ENCODE results near the gene PPFIBP2.
A peak's percentile ranks its signal among the peaks of the same experiment; 100 is the strongest.

The PPFIBP2 gene

GRCh38 chr11:7495882-7496551 lies 17.8 kb upstream of the PPFIBP2 start:
- Histone ChIP-seq H3K27me3 (ENCODE audit: control insufficient read depth in 1 of 2, insufficient read depth in 2 of 2, low read length in 2 of 2) (no peaks in the 10 kb centered on the region), H3K9ac (ENCODE audit: low read depth in 1 of 2, low read length in 2 of 2) (no peak overlapping the region), H3K9me3 (ENCODE audit: control insufficient read depth in 1 of 2, low read length in 2 of 2) (no peaks in the 10 kb centered on the region), H3K27ac (ENCODE audit: low read depth, low read length) (no peak overlapping the region), H3K4me3 (ENCODE audit: low read depth in 1 of 2, low read length in 2 of 2) (no peak overlapping the region), H3K4me1 (ENCODE audit: control insufficient read depth in 1 of 2, insufficient read depth in 2 of 2, low read length in 2 of 2) (peaks cover 17 to 19% of the 10 kb centered on the region in 2 donors), H3K36me3 (ENCODE audit: control insufficient read depth in 1 of 2, insufficient read depth in 2 of 2, low read length in 2 of 2) (no peaks in the 10 kb centered on the region)

DNA sequence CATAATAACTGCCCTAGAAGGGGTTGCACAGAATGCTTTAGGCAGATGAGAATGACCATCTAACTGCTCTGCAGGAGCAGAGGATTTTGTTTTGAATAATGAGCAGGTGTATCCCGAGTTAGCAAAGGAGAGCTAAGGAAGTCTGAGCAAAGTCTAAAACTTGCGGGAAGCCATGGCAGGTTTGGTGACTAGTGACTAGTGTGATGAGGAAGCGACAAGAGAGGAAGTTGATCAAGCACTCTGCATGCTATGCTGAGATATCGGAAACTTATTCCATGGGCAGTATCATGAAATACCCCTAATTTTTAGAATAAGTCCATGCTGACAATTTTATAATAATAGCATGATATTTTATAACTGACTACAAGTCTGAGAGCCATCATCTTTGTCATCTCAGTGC lies 15.6 kb upstream of the PPFIBP2 start:
- Histone ChIP-seq H3K27me3 (ENCODE audit: control insufficient read depth in 1 of 2, insufficient read depth in 2 of 2, low read length in 2 of 2) (no peaks in the 10 kb centered on the region), H3K27ac (ENCODE audit: low read depth, low read length) (no peak overlapping the region), H3K9me3 (ENCODE audit: control insufficient read depth in 1 of 2, low read length in 2 of 2) (no peaks in the 10 kb centered on the region), H3K4me3 (ENCODE audit: low read depth in 1 of 2, low read length in 2 of 2) (no peak overlapping the region), H3K36me3 (ENCODE audit: control insufficient read depth in 1 of 2, insufficient read depth in 2 of 2, low read length in 2 of 2) (no peaks in the 10 kb centered on the region), H3K4me1 (ENCODE audit: control insufficient read depth in 1 of 2, insufficient read depth in 2 of 2, low read length in 2 of 2) (peaks cover 17 to 19% of the 10 kb centered on the region in 2 donors), H3K9ac (ENCODE audit: low read depth in 1 of 2, low read length in 2 of 2) (no peak overlapping the region)

DNA sequence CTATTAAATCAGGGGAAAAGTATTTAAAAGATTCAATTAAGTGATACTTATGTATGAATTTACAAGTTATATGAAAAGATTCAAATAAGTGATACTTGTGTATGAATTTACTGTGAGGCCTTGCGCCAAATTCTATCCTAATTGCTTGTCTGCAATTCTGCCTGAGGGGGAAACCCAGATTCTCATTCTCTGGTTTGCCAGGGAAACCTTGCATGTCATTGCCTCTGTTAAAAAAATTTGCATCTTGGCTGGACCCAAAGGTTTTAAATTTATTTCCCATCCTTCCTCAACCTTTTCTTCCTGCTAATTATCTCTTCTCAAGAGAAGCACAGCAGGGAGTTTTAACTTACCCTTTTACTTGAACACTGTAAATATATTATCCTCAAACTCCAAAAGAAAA lies 14.7 kb upstream of the PPFIBP2 start:
- Histone ChIP-seq H3K9me3 (ENCODE audit: control insufficient read depth in 1 of 2, low read length in 2 of 2) (no peaks in the 10 kb centered on the region), H3K27ac (ENCODE audit: low read depth, low read length) (no peak overlapping the region), H3K27me3 (ENCODE audit: control insufficient read depth in 1 of 2, insufficient read depth in 2 of 2, low read length in 2 of 2) (no peaks in the 10 kb centered on the region), H3K9ac (ENCODE audit: low read depth in 1 of 2, low read length in 2 of 2) (no peak overlapping the region), H3K36me3 (ENCODE audit: control insufficient read depth in 1 of 2, insufficient read depth in 2 of 2, low read length in 2 of 2) (no peaks in the 10 kb centered on the region), H3K4me1 (ENCODE audit: control insufficient read depth in 1 of 2, insufficient read depth in 2 of 2, low read length in 2 of 2) (peaks cover 12 to 17% of the 10 kb centered on the region in 2 donors), H3K4me3 (ENCODE audit: low read depth in 1 of 2, low read length in 2 of 2) (no peak overlapping the region)

- Histone ChIP-seq H3K9ac (ENCODE audit: low read depth in 1 of 2, low read length in 2 of 2) (no peak overlapping the region), H3K4me3 (ENCODE audit: low read depth in 1 of 2, low read length in 2 of 2) (no peak overlapping the region), H3K4me1 (ENCODE audit: control insufficient read depth in 1 of 2, insufficient read depth in 2 of 2, low read length in 2 of 2) (peaks cover 5 to 12% of the 10 kb centered on the region in 2 donors), H3K27ac (ENCODE audit: low read depth, low read length) (no peak overlapping the region), H3K9me3 (ENCODE audit: control insufficient read depth in 1 of 2, low read length in 2 of 2) (no peaks in the 10 kb centered on the region), H3K36me3 (ENCODE audit: control insufficient read depth in 1 of 2, insufficient read depth in 2 of 2, low read length in 2 of 2) (no peaks in the 10 kb centered on the region), H3K27me3 (ENCODE audit: control insufficient read depth in 1 of 2, insufficient read depth in 2 of 2, low read length in 2 of 2) (no peaks in the 10 kb centered on the region)
Measured at GRCh38 chr11:7500251-7500650, 13.5 kb upstream of the PPFIBP2 start.

DNA sequence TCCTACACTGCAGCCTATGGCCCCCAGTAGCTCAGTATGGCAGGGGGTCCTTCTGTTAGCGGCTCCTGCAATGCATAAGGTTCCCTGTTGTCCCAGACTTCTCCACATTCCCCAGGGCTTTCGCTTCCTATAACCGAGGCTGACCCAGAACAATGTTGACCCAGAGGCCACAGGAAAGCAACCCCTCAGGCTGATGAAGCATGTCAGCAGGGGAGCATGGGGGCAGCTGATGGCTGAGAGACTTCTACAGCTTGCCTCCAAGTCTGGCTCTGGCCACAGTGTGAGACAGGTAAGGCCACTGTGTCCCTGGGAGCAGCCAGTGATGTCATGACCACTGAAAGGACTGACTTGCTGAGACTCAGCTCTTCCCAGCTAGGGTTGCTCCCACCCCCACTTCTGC lies 12.5 kb upstream of the PPFIBP2 start:
- Histone ChIP-seq H3K27me3 (ENCODE audit: control insufficient read depth in 1 of 2, insufficient read depth in 2 of 2, low read length in 2 of 2) (no peaks in the 10 kb centered on the region), H3K27ac (ENCODE audit: low read depth, low read length) (no peak overlapping the region), H3K36me3 (ENCODE audit: control insufficient read depth in 1 of 2, insufficient read depth in 2 of 2, low read length in 2 of 2) (no peaks in the 10 kb centered on the region), H3K4me1 (ENCODE audit: control insufficient read depth in 1 of 2, insufficient read depth in 2 of 2, low read length in 2 of 2) (peaks cover 0 to 3% of the 10 kb centered on the region in 2 donors), H3K4me3 (ENCODE audit: low read depth in 1 of 2, low read length in 2 of 2) (no peak overlapping the region), H3K9ac (ENCODE audit: low read depth in 1 of 2, low read length in 2 of 2) (no peak overlapping the region), H3K9me3 (ENCODE audit: control insufficient read depth in 1 of 2, low read length in 2 of 2) (no peaks in the 10 kb centered on the region)

DNA sequence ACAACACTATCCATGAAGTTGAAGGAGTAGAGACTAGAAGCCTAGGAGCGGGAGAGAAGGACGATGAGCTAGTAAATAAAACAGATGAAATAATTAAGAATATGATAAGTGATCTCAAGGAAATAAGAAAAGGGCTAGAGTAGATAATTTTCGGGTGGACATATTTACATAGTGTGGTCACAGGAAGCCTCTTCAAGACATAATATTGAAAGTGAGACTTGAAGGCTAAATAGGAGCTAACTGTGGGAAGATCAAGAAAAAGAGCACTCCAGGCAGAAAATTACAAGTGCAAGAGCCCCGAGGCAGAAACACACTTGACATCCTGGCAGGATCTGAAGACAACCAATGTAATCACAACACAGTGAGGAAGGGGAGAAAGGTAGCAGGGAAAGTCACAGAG lies 11.9 kb upstream of the PPFIBP2 start:
- Histone ChIP-seq H3K9me3 (ENCODE audit: control insufficient read depth in 1 of 2, low read length in 2 of 2) (no peaks in the 10 kb centered on the region), H3K36me3 (ENCODE audit: control insufficient read depth in 1 of 2, insufficient read depth in 2 of 2, low read length in 2 of 2) (no peaks in the 10 kb centered on the region), H3K4me1 (ENCODE audit: control insufficient read depth in 1 of 2, insufficient read depth in 2 of 2, low read length in 2 of 2) (peaks cover 0 to 3% of the 10 kb centered on the region in 2 donors), H3K9ac (ENCODE audit: low read depth in 1 of 2, low read length in 2 of 2) (no peak overlapping the region), H3K27me3 (ENCODE audit: control insufficient read depth in 1 of 2, insufficient read depth in 2 of 2, low read length in 2 of 2) (no peaks in the 10 kb centered on the region), H3K4me3 (ENCODE audit: low read depth in 1 of 2, low read length in 2 of 2) (no peak overlapping the region), H3K27ac (ENCODE audit: low read depth, low read length) (no peak overlapping the region)

DNA sequence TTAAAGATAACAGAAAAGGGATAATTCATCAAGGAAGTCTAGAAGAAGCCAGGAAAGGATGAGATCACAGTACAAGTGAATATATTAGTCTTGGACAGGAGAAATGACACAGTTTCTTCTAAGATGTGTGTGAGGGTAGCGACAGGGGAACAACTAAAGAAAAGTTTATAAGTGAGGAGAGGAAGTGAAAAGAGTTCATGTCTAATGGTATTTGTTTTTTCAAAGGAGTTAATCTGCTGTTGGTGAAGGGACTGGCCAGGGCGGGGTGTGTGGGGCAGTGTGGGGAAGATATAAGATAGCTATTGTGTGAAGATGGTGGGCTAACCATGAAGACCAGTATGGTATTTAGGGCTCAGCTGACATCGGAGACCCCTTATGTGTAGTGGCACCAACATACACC lies 7.6 kb upstream of the PPFIBP2 start:
- no peak overlapping the region for H3K4me3 ChIP-seq (ENCODE audit: low read depth in 1 of 2, low read length in 2 of 2)

DNA sequence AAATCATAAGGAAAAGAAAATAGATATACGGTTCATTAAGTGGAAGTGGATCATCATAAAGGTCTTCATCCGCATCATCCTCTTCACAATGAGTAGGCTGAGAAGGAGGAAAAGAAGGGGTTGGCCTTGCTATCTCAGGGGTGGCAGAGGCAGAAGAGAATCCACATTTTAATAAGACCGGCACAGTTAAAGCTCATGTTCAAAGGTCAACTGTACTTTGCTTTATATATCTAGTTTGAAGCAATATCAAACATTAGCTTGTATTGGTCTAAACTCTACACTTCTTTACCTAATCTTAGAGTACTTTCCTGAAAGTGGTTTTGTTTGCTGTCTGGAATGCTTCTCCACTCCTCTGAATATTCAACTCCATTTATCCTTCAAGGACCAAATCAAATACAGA lies 5.7 kb upstream of the PPFIBP2 start:
- peaks cover 19 to 28% of the 10 kb centered on the region in 2 donors for H3K4me1 ChIP-seq (ENCODE audit: control insufficient read depth in 1 of 2, insufficient read depth in 2 of 2, low read length in 2 of 2)
- H3K9me3 ChIP-seq (ENCODE audit: control insufficient read depth in 1 of 2, low read length in 2 of 2) = no peaks in the 10 kb centered on the region

More for the DNA sequence above, 7.6 kb upstream of the PPFIBP2 start:
- Histone ChIP-seq H3K27me3 (ENCODE audit: control insufficient read depth in 1 of 2, insufficient read depth in 2 of 2, low read length in 2 of 2) (no peaks in the 10 kb centered on the region), H3K27ac (ENCODE audit: low read depth, low read length) (no peak overlapping the region), H3K9ac (ENCODE audit: low read depth in 1 of 2, low read length in 2 of 2) (no peak overlapping the region), H3K9me3 (ENCODE audit: control insufficient read depth in 1 of 2, low read length in 2 of 2) (no peaks in the 10 kb centered on the region), H3K4me1 (ENCODE audit: control insufficient read depth in 1 of 2, insufficient read depth in 2 of 2, low read length in 2 of 2) (peaks cover under 1 to 9% of the 10 kb centered on the region in 2 donors), H3K36me3 (ENCODE audit: control insufficient read depth in 1 of 2, insufficient read depth in 2 of 2, low read length in 2 of 2) (peaks cover 0 to 2% of the 10 kb centered on the region in 2 donors)

DNA sequence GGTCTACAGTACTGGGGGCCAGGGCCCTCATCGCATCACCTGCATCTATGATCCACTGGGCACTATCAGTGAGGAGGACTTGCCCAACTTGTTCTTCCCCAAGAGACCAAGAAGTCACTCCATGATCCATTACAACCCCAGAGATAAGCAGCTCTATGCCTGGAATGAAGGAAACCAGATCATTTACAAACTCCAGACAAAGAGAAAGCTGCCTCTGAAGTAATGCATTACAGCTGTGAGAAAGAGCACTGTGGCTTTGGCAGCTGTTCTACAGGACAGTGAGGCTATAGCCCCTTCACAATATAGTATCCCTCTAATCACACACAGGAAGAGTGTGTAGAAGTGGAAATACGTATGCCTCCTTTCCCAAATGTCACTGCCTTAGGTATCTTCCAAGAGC lies 3.8 kb upstream of the PPFIBP2 start:
- no peak overlapping the region for H3K27ac ChIP-seq (ENCODE audit: low read depth, low read length)

More for the DNA sequence above, 5.7 kb upstream of the PPFIBP2 start:
- Histone ChIP-seq H3K27me3 (ENCODE audit: control insufficient read depth in 1 of 2, insufficient read depth in 2 of 2, low read length in 2 of 2) (no peaks in the 10 kb centered on the region), H3K4me3 (ENCODE audit: low read depth in 1 of 2, low read length in 2 of 2) (no peak overlapping the region), H3K9ac (ENCODE audit: low read depth in 1 of 2, low read length in 2 of 2) (no peak overlapping the region), H3K36me3 (ENCODE audit: control insufficient read depth in 1 of 2, insufficient read depth in 2 of 2, low read length in 2 of 2) (peaks cover 0 to 2% of the 10 kb centered on the region in 2 donors), H3K27ac (ENCODE audit: low read depth, low read length) (no peak overlapping the region)

DNA sequence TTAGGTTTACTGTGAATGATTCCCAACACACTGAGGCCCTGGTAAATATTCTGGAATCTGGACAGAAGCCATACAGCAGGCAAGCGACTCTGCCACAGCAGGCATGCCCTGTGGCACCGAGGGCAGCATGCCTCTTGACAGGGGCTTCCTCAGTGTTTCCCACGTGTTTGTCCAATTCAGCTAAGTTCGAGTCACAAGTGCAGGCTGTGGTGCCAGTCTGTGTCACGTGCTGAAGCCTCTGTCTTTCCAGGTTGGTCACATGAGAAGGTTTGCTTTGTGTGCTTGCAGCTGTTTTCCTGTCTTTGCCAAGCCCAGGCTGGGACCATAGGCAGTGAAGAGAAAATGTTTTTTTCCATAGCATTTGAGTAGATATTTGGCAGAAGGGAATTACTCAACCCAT lies 2.4 kb upstream of the PPFIBP2 start:
- H3K36me3 ChIP-seq (ENCODE audit: control insufficient read depth in 1 of 2, insufficient read depth in 2 of 2, low read length in 2 of 2) = peaks cover 0 to 2% of the 10 kb centered on the region in 2 donors
- H3K9me3 ChIP-seq (ENCODE audit: control insufficient read depth in 1 of 2, low read length in 2 of 2) = no peaks in the 10 kb centered on the region
- no peak overlapping the region for H3K4me3 ChIP-seq (ENCODE audit: low read depth in 1 of 2, low read length in 2 of 2)
- no peak overlapping the region for H3K27ac ChIP-seq (ENCODE audit: low read depth, low read length)
- H3K4me1 ChIP-seq (ENCODE audit: control insufficient read depth in 1 of 2, insufficient read depth in 2 of 2, low read length in 2 of 2) = peaks cover 38 to 44% of the 10 kb centered on the region in 2 donors
- no peaks in the 10 kb centered on the region for H3K27me3 ChIP-seq (ENCODE audit: control insufficient read depth in 1 of 2, insufficient read depth in 2 of 2, low read length in 2 of 2)
- peak overlapping the region in 1 of 2 donors; percentile 20 for H3K9ac ChIP-seq (ENCODE audit: low read depth in 1 of 2, low read length in 2 of 2)

More for the DNA sequence above, 3.8 kb upstream of the PPFIBP2 start:
- H3K27me3 ChIP-seq (ENCODE audit: control insufficient read depth in 1 of 2, insufficient read depth in 2 of 2, low read length in 2 of 2) = no peaks in the 10 kb centered on the region
- H3K9me3 ChIP-seq (ENCODE audit: control insufficient read depth in 1 of 2, low read length in 2 of 2) = no peaks in the 10 kb centered on the region
- no peak overlapping the region for H3K4me3 ChIP-seq (ENCODE audit: low read depth in 1 of 2, low read length in 2 of 2)
- peaks cover 0 to 2% of the 10 kb centered on the region in 2 donors for H3K36me3 ChIP-seq (ENCODE audit: control insufficient read depth in 1 of 2, insufficient read depth in 2 of 2, low read length in 2 of 2)
- H3K4me1 ChIP-seq (ENCODE audit: control insufficient read depth in 1 of 2, insufficient read depth in 2 of 2, low read length in 2 of 2) = peaks cover 30 to 36% of the 10 kb centered on the region in 2 donors
- no peak overlapping the region for H3K9ac ChIP-seq (ENCODE audit: low read depth in 1 of 2, low read length in 2 of 2)

Data from duodenal mucosa (tissue), 2 donors.